Measurements from ENCODE around the gene BEST2.
"Not testable (repeated sequence)": the region's sequence is repeated elsewhere in the genome, so short reads cannot be mapped to it uniquely, and the experiment has no call there.

BEST2 gene

GRCh38 chr19:12720851-12721655 is 30.5 kb upstream of the BEST2 start:
- peaks cover 24% of the 10 kb centered on the region for H3K36me3 ChIP-seq (ENCODE audit: control insufficient read depth, low read depth, low read length)
- H3K4me3 ChIP-seq (ENCODE audit: low read length), result peak overlapping the region; percentile 94
- no peaks in the 10 kb centered on the region for H3K4me1 ChIP-seq (ENCODE audit: control insufficient read depth, low read depth, low read length)
- H3K27ac ChIP-seq (ENCODE audit: low read length), result peak overlapping the region; percentile 30
- H3K27me3 ChIP-seq (ENCODE audit: control insufficient read depth, insufficient read depth, low read length), result no peaks in the 10 kb centered on the region
- H3K9me3 ChIP-seq (ENCODE audit: control insufficient read depth, low read depth, low read length), result no peaks in the 10 kb centered on the region
- peak overlapping the region; percentile 97 for H3K9ac ChIP-seq (ENCODE audit: low read length)

GRCh38 chr19:12721656-12722565 is 29.7 kb upstream of the BEST2 start:
- H3K9me3 ChIP-seq (ENCODE audit: control insufficient read depth, low read depth, low read length), result no peaks in the 10 kb centered on the region
- no peaks in the 10 kb centered on the region for H3K4me1 ChIP-seq (ENCODE audit: control insufficient read depth, low read depth, low read length)
- H3K27me3 ChIP-seq (ENCODE audit: control insufficient read depth, insufficient read depth, low read length), result no peaks in the 10 kb centered on the region
- H3K9ac ChIP-seq (ENCODE audit: low read length), result peak overlapping the region; percentile 97
- H3K36me3 ChIP-seq (ENCODE audit: control insufficient read depth, low read depth, low read length), result peaks cover 20% of the 10 kb centered on the region
- H3K27ac ChIP-seq (ENCODE audit: low read length), result peak overlapping the region; percentile 30
- peak overlapping the region; percentile 94 for H3K4me3 ChIP-seq (ENCODE audit: low read length)

GRCh38 chr19:12722566-12723380 is 28.8 kb upstream of the BEST2 start:
- no peaks in the 10 kb centered on the region for H3K4me1 ChIP-seq (ENCODE audit: control insufficient read depth, low read depth, low read length)
- no peaks in the 10 kb centered on the region for H3K27me3 ChIP-seq (ENCODE audit: control insufficient read depth, insufficient read depth, low read length)
- peaks cover 16% of the 10 kb centered on the region for H3K36me3 ChIP-seq (ENCODE audit: control insufficient read depth, low read depth, low read length)
- H3K9me3 ChIP-seq (ENCODE audit: control insufficient read depth, low read depth, low read length), result no peaks in the 10 kb centered on the region
- peak overlapping the region; percentile 94 for H3K4me3 ChIP-seq (ENCODE audit: low read length)
- H3K9ac ChIP-seq (ENCODE audit: low read length), result peak overlapping the region; percentile 97
- H3K27ac ChIP-seq (ENCODE audit: low read length), result peak overlapping the region; percentile 93

GRCh38 chr19:12723381-12723640 is 28.3 kb upstream of the BEST2 start:
- H3K9me3 ChIP-seq (ENCODE audit: control insufficient read depth, low read depth, low read length), result no peaks in the 10 kb centered on the region
- H3K27ac ChIP-seq (ENCODE audit: low read length), result peak overlapping the region; percentile 93
- H3K27me3 ChIP-seq (ENCODE audit: control insufficient read depth, insufficient read depth, low read length), result no peaks in the 10 kb centered on the region
- H3K4me1 ChIP-seq (ENCODE audit: control insufficient read depth, low read depth, low read length), result no peaks in the 10 kb centered on the region
- H3K36me3 ChIP-seq (ENCODE audit: control insufficient read depth, low read depth, low read length), result peaks cover 14% of the 10 kb centered on the region
- H3K9ac ChIP-seq (ENCODE audit: low read length), result peak overlapping the region; percentile 97
- peak overlapping the region; percentile 94 for H3K4me3 ChIP-seq (ENCODE audit: low read length)

DNA sequence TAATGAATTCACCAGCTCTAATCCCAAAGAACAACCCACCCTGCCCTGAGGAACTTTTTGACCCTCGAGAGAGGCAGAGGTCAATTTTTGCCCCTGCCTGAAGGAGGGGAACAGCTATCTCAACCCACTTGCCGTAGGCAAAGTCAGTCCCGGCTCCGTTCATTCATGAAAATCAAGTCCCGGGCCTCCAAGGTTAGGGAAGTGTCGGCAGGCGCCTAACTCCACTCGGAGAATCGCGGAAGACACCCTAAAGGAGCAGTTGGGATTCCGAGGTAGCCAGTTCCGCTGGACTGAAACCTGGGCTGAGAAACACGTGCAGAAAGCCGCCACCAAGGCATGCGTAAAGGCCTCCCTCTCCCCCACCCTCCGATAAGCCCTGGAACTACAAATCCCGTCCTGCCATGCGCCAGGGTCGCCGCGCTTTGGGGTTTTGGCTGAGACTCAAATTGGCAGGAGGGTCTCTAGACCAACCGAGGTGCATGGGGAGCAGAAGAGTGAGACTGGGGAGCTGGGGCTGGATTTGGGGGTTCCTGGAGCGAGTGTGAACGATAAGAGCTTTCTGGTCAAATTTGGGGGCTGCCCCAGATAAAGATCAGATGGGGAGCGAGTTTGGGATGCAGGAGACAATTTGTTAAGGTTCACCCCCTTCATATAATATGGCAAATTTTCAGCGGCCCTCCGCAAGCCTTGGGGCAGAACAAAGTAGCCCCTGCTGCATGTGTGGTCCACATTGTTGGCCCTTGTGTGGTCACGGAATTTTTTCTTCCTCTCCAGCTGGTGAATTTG is 27.8 kb upstream of the BEST2 start, which contains the start of gene TNPO2:
TNPO2 (minus strand) TSS at position 292 of the 786 bp plus-strand sequence. CDS start 2,955 bp downstream, outside the sequence.
- Histone ChIP-seq H3K4me3 (ENCODE audit: low read length) (peak within 1 kb of the TSS; percentile 94), H3K36me3 (ENCODE audit: control insufficient read depth, low read depth, low read length) (peaks cover 11% of the 10 kb centered on the region), H3K9me3 (ENCODE audit: control insufficient read depth, low read depth, low read length) (no peaks in the 10 kb centered on the region), H3K27ac (ENCODE audit: low read length) (peak within 1 kb of the TSS; percentile 93), H3K27me3 (ENCODE audit: control insufficient read depth, insufficient read depth, low read length) (no peaks in the 10 kb centered on the region), H3K9ac (ENCODE audit: low read length) (peak within 1 kb of the TSS; percentile 97), H3K4me1 (ENCODE audit: control insufficient read depth, low read depth, low read length) (no peaks in the 10 kb centered on the region)

DNA sequence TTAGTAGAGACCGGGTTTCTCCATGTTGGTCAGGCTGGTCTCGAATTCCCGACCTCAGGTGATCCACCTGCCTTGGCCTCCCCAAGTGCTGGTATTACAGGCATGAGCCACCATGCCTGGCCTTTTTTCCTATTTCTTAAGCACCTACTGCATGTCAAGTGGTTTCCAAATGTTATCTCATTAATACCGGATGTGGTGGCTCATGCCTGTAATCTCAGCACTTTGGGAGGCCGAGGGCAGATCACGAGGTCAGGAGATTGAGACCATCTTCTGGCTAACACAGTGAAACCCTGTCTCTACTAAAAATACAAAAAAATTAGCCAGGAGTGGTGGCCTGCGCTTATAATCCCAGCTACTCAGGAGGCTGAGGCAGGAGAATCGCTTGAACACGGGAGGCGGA is 26.0 kb upstream of the BEST2 start:
- peaks cover 17% of the 10 kb centered on the region for H3K36me3 ChIP-seq (ENCODE audit: control insufficient read depth, low read depth, low read length)
- not testable (repeated sequence) for H3K9me3 ChIP-seq (ENCODE audit: control insufficient read depth, low read depth, low read length); H3K9ac ChIP-seq (ENCODE audit: low read length); H3K4me3 ChIP-seq (ENCODE audit: low read length); H3K4me1 ChIP-seq (ENCODE audit: control insufficient read depth, low read depth, low read length); H3K27me3 ChIP-seq (ENCODE audit: control insufficient read depth, insufficient read depth, low read length); H3K27ac ChIP-seq (ENCODE audit: low read length)

GRCh38 chr19:12726988-12727316 is 24.6 kb upstream of the BEST2 start:
- H3K36me3 ChIP-seq (ENCODE audit: control insufficient read depth, low read depth, low read length), result peaks cover 21% of the 10 kb centered on the region
- H3K9ac ChIP-seq (ENCODE audit: low read length), result no peak overlapping the region
- no peaks in the 10 kb centered on the region for H3K4me1 ChIP-seq (ENCODE audit: control insufficient read depth, low read depth, low read length)
- no peaks in the 10 kb centered on the region for H3K9me3 ChIP-seq (ENCODE audit: control insufficient read depth, low read depth, low read length)
- H3K4me3 ChIP-seq (ENCODE audit: low read length), result no peak overlapping the region
- no peaks in the 10 kb centered on the region for H3K27me3 ChIP-seq (ENCODE audit: control insufficient read depth, insufficient read depth, low read length)
- H3K27ac ChIP-seq (ENCODE audit: low read length), result no peak overlapping the region

GRCh38 chr19:12727745-12728433 is 23.7 kb upstream of the BEST2 start:
- H3K9ac ChIP-seq (ENCODE audit: low read length), result no peak overlapping the region
- H3K4me3 ChIP-seq (ENCODE audit: low read length), result no peak overlapping the region
- H3K9me3 ChIP-seq (ENCODE audit: control insufficient read depth, low read depth, low read length), result no peaks in the 10 kb centered on the region
- peaks cover 21% of the 10 kb centered on the region for H3K36me3 ChIP-seq (ENCODE audit: control insufficient read depth, low read depth, low read length)
- H3K27me3 ChIP-seq (ENCODE audit: control insufficient read depth, insufficient read depth, low read length), result no peaks in the 10 kb centered on the region
- no peak overlapping the region for H3K27ac ChIP-seq (ENCODE audit: low read length)
- no peaks in the 10 kb centered on the region for H3K4me1 ChIP-seq (ENCODE audit: control insufficient read depth, low read depth, low read length)

DNA sequence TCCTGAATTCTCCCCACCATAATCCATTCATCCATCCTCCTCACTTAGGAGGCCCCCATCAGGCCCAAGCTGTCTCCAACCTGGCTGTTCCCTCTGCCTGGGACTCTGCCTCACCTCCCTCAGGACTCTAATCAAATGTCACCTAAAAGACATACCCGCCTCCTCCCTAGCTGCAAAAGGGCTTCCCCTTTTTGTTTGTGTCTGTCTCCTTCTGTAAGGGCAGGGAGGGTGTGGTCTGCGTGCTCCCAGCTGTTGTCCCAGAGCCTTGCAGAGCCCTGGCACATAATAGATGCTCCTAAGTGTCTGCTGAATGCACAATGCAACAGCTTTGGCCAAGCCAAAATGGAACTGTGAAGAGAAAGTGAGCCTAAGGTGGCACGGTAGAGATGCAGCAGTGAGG is 21.5 kb upstream of the BEST2 start:
- Histone ChIP-seq H3K4me1 (ENCODE audit: control insufficient read depth, low read depth, low read length) (peaks cover 4% of the 10 kb centered on the region), H3K27ac (ENCODE audit: low read length) (no peak overlapping the region), H3K36me3 (ENCODE audit: control insufficient read depth, low read depth, low read length) (peaks cover 21% of the 10 kb centered on the region), H3K27me3 (ENCODE audit: control insufficient read depth, insufficient read depth, low read length) (no peaks in the 10 kb centered on the region), H3K9ac (ENCODE audit: low read length) (no peak overlapping the region), H3K4me3 (ENCODE audit: low read length) (no peak overlapping the region), H3K9me3 (ENCODE audit: control insufficient read depth, low read depth, low read length) (no peaks in the 10 kb centered on the region)

DNA sequence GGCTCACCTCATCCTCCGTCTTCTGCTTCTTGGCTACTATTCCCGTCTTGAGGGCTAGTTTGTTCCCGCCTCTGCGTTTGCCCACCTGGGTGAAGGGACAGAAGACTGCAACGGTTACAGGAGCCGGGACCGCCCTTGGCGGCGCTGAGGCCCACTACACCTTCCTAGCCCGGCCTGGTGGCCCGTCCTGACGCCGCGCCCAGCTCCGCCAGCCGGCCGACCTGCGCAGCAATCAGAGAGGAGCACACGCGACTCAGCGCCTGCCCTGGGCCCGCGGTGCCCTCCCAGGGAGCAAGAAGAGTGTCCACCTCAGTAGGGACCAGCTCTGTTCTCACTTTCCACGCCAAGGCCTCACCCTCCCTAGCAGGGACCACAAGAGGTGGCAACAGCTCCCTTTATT is 20.3 kb upstream of the BEST2 start:
- Histone ChIP-seq H3K27me3 (ENCODE audit: control insufficient read depth, insufficient read depth, low read length) (no peaks in the 10 kb centered on the region), H3K4me1 (ENCODE audit: control insufficient read depth, low read depth, low read length) (peaks cover 4% of the 10 kb centered on the region), H3K36me3 (ENCODE audit: control insufficient read depth, low read depth, low read length) (peaks cover 21% of the 10 kb centered on the region), H3K9ac (ENCODE audit: low read length) (no peak overlapping the region), H3K27ac (ENCODE audit: low read length) (no peak overlapping the region), H3K4me3 (ENCODE audit: low read length) (no peak overlapping the region), H3K9me3 (ENCODE audit: control insufficient read depth, low read depth, low read length) (no peaks in the 10 kb centered on the region)

All from iPS-18a (cell line).